ENCODE data around the gene BIRC2. TPM values are rescaled to one million over a fixed set of nuclear protein-coding genes. Genes with fewer than 3 reads are reported as not detected.

The BIRC2 gene
- total and polyA plus RNA-seq, 10 of the 15 experiments (the other 5 are each of a cell fraction or from before 2014, with no cell fraction given): 13.8 to 75.8 (median 26.5) TPM

GRCh38 chr11:102302241-102302640 is 44.8 kb upstream of the BIRC2 start:
- H4K20me1 ChIP-seq (ENCODE audit: control insufficient read depth, insufficient read depth): no peaks in the 10 kb centered on the region
- intact Hi-C loops (cut with micrococcal nuclease; ENCODE audit: unreplicated experiment) (no loop called here), in situ Hi-C loops (cut with MboI) (no loop called here)
- ChIA-PET RAD21 (ENCODE audit: unreplicated experiment) (no interaction called here), POLR2A (no interaction called here), CTCF (interaction anchor here (1.0 kb wide), 1 partner anchor 12 kb away, joined by 3 read pairs; no protein-coding TSS in a partner anchor), SMC1A (ENCODE audit: uncharacterized antibody, unreplicated experiment) (interaction anchor here (0.9 kb wide), 1 partner anchor 8 kb away, joined by 4 read pairs; no protein-coding TSS in a partner anchor)
- H3K9me3 ChIP-seq (replicated peaks; ENCODE audit: control insufficient read depth, insufficient read depth, low read length): peaks cover 7% of the 10 kb centered on the region; the same call in 2 of the 3 replicates
- no peak overlapping the region for H3K9ac ChIP-seq (ENCODE audit: control insufficient read depth, insufficient read depth, low read length)
- WGBS (ENCODE audit: insufficient coverage, insufficient replicate concordance, low lambda C conversion rate, missing lambda C conversion rate): 0% methylated on average over 1 of the region's 1 CpG
- no peak overlapping the region for H2AFZ ChIP-seq (ENCODE audit: control insufficient read depth, low read depth, low read length)
- no peaks in the 10 kb centered on the region for H3K36me3 ChIP-seq (ENCODE audit: control insufficient read depth in 2 of 2, insufficient read depth in 2 of 2, low read length in 1 of 2)
- no peak for FAIRE-seq
- no peak for ATAC-seq
- no peak overlapping the region for H3K4me2 ChIP-seq (ENCODE audit: control insufficient read depth, insufficient read depth)
- DNase-seq (ENCODE audit: low read depth, low spot score): no peak
- no peak overlapping the region for H3K4me3 ChIP-seq
- BruUV-seq (replicated peaks): no TSS peak
- H3K79me2 ChIP-seq (ENCODE audit: control insufficient read depth, insufficient read depth, low read length): no peaks in the 10 kb centered on the region
- H3K4me1 ChIP-seq (ENCODE audit: control insufficient read depth, insufficient read depth, low read length): peaks cover 8% of the 10 kb centered on the region
- H3K27ac ChIP-seq (ENCODE audit: control insufficient read depth, insufficient read depth): no peak overlapping the region
- no peaks in the 10 kb centered on the region for H3K27me3 ChIP-seq (replicated peaks in 1 of 2; ENCODE audit: control insufficient read depth in 2 of 2, insufficient read depth in 2 of 2, low read length in 1 of 2)
- TF ChIP-seq SREBF2 (IDR thresholded peaks at IDR 0.05; ENCODE audit: low read length): no peak
- no peak for TF ChIP-seq MYC (IDR thresholded peaks at IDR 0.05; ENCODE audit: insufficient read depth, insufficient read length, insufficient replicate concordance, low read length, severe bottlenecking)
- no peak for TF ChIP-seq RELB (IDR thresholded peaks at IDR 0.05; ENCODE audit: low read depth)
- no peak for TF ChIP-seq NBN (IDR thresholded peaks at IDR 0.05)
- TF ChIP-seq ZNF24 (IDR thresholded peaks at IDR 0.05): no peak
- no peak for TF ChIP-seq MTA3 (IDR thresholded peaks at IDR 0.05; ENCODE audit: borderline replicate concordance, low read length)
- TF ChIP-seq PML (IDR thresholded peaks at IDR 0.05; ENCODE audit: low read length): no peak
- no peak for TF ChIP-seq ATF3 (IDR thresholded peaks at IDR 0.05; ENCODE audit: borderline replicate concordance, extremely low read depth, low read depth, low read length)
- TF ChIP-seq ETV6 (conservative IDR thresholded peaks at IDR 0.05 in 1 of 2, IDR thresholded peaks at IDR 0.05 in 1 of 2; ENCODE audit: borderline replicate concordance in 1 of 2, low read depth in 1 of 2): no peak
- no peak for TF ChIP-seq MYB (IDR thresholded peaks at IDR 0.05; ENCODE audit: borderline replicate concordance, low read depth, low read length)
- TF ChIP-seq E2F4 (IDR thresholded peaks at IDR 0.05; ENCODE audit: low read depth, low read length): no peak
- TF ChIP-seq CEBPZ (IDR thresholded peaks at IDR 0.05; ENCODE audit: low read depth, low read length): no peak
- TF ChIP-seq SPI1 (IDR thresholded peaks at IDR 0.05; ENCODE audit: borderline replicate concordance, insufficient read depth, low read depth, low read length): no peak
- no peak for TF ChIP-seq BRCA1 (IDR thresholded peaks at IDR 0.05; ENCODE audit: low read depth, low read length)
- TF ChIP-seq BCL11A (IDR thresholded peaks at IDR 0.05; ENCODE audit: low read depth, low read length): no peak
- no peak for TF ChIP-seq MXI1 (IDR thresholded peaks at IDR 0.05; ENCODE audit: low read depth, low read length)
- no peak for TF ChIP-seq RCOR1 (conservative IDR thresholded peaks at IDR 0.05; ENCODE audit: low read depth, low read length)
- TF ChIP-seq POLR2A (IDR thresholded peaks at IDR 0.05; ENCODE audit: low read depth, low read length): no peak

Measured in GM12878 (cell line).